H7 (cell line): Measurements from ENCODE around the gene BPIFB3. TPM values are rescaled to one million over a fixed set of nuclear protein-coding genes. Genes with fewer than 3 reads are reported as not detected.
"Not testable (repeated sequence)": the region's sequence is repeated elsewhere in the genome, so short reads cannot be mapped to it uniquely, and the experiment has no call there.

Experiments used
- DNase-seq: peaks from one replicate; pipeline ENCODE4 v3.0.0; 2012
- H3K27me3 ChIP-seq: 2 replicates; pipeline ENCODE4 v1.6.0; 2011; ENCODE audit warnings: mild to moderate bottlenecking, low read length; ENCODE audit not compliant: control insufficient read depth, insufficient read depth
- H3K36me3 ChIP-seq: replicated peaks from 2 replicates; pipeline ENCODE4 v1.5.1; 2011; ENCODE audit warnings: low read length; ENCODE audit not compliant: control insufficient read depth, insufficient read depth
- H3K4me3 ChIP-seq: 2 replicates; pipeline ENCODE4 v1.5.1; 2011; ENCODE audit warnings: low read depth, mild to moderate bottlenecking, control low read depth, low read length, moderate library complexity; ENCODE audit not compliant: insufficient read depth
- total RNA-seq: library from RNA; depleted of rRNA; stranded (reverse); fragments of >200 nt; shearing (Covaris generic); gene quantifications from 2 replicates; pipeline ENCODE4 v1.2.3, GENCODE V29; 2014; rRNA removed

Gene BPIFB3
- total RNA-seq, 1 experiment from 2014 or later = not detected

DNA sequence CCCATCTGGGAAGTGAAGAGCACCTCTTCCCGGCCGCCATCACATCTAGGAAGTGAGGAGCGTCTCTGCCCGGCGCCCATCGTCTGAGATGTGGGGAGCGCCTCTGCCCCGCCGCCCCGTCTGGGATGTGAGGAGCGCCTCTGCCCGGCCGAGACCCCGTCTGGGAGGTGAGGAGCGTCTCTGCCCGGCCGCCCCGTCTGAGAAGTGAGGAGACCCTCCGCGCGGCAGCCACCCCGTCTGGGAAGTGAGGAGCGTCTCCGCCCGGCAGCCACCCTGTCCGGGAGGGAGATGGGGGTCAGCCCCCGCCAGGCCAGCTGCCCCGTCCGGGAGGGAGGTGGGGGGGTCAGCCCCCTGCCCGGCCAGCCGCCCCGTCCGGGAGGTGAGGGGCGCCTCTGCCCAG, 61.8 kb downstream of the BPIFB3 start:
- DNase-seq, H3K27me3 ChIP-seq, H3K4me3 ChIP-seq, H3K36me3 ChIP-seq: not testable (repeated sequence)

- H3K36me3 ChIP-seq = no peaks in the 10 kb centered on the region
- no peak overlapping the region for H3K4me3 ChIP-seq
- H3K27me3 ChIP-seq = no peaks in the 10 kb centered on the region
- DNase-seq = no peak
These were observed 66.3 kb downstream of the BPIFB3 start for GRCh38 chr20:33119725-33120720.

DNA sequence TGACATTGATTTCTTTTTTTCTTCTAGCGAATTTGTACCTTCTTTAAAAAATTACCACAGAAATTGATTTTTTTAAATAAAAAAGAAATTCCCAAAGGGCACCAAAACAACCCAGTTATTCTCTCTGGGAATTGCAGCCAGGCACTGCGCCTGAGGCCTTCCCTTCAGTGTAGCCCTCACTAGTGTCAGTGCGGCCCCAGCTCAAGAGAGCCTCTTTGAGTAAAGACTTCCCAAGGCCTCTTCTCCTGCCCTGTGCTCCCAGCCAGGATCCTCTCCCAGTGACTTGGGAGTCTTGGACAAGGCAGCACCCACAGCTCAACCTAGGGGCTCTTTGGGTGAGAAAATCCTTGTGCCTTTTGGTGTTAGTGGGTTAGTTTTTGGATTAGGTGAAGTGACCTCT, 67.2 kb downstream of the BPIFB3 start:
- no peak for DNase-seq
- H3K36me3 ChIP-seq = no peaks in the 10 kb centered on the region
- H3K27me3 ChIP-seq = no peaks in the 10 kb centered on the region
- no peak overlapping the region for H3K4me3 ChIP-seq

DNA sequence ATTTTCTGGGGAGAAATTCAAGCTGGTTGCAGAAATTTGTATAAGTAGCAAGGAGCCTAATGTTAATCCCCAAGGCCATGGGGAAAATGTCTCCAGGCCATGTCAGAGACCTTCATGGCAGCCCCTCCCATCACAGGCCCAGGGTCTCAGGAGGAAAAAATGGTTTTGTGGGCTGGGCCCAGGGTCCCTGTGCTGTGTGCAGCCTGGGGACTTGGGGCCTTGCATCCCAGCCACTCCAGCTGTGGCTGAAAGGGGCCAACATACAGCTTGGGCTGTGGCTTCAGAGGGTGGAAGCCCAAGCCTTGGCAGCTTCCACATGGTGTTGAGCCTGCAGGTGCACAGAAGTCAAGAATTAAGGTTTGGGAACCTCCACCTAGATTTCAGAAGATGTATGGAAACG, 68.6 kb downstream of the BPIFB3 start:
- H3K4me3 ChIP-seq, H3K36me3 ChIP-seq, H3K27me3 ChIP-seq, DNase-seq: not testable (repeated sequence)

Other genes with a start within 250 kb of the BPIFB3 start
- gene MAPRE1, start 233.9 kb upstream of the BPIFB3 start, total RNA-seq = 106 and 108 TPM in 2 replicates
- 0.17 and 0.44 TPM in 2 replicates for gene EFCAB8, start 195.0 kb upstream of the BPIFB3 start, total RNA-seq
- not detected in 2 replicates for gene SUN5, start 49.5 kb upstream of the BPIFB3 start, total RNA-seq
- not detected in 2 replicates for gene BPIFB2, start 46.2 kb upstream of the BPIFB3 start, total RNA-seq
- not detected in 2 replicates for gene BPIFB6, start 22.3 kb upstream of the BPIFB3 start, total RNA-seq
- not detected in 2 replicates for gene BPIFB4, start 25.7 kb downstream of the BPIFB3 start, total RNA-seq
- gene BPIFA2, start 114.3 kb downstream of the BPIFB3 start, total RNA-seq = not detected in 2 replicates
- not detected in 2 replicates for gene BPIFA3, start 163.4 kb downstream of the BPIFB3 start, total RNA-seq
- not detected in 2 replicates for gene BPIFA1, start 182.1 kb downstream of the BPIFB3 start, total RNA-seq
- gene BPIFB1, start 229.3 kb downstream of the BPIFB3 start, total RNA-seq = not detected in 2 replicates